ENCODE data around the gene CD48. TPM values are rescaled to one million over a fixed set of nuclear protein-coding genes. Genes with fewer than 3 reads are reported as not detected.

Gene CD48
- total and polyA plus RNA-seq, 2 donors (not counting 1 experiment from before 2014, with no cell fraction given), result 252 to 428 TPM

GRCh38 chr1:160656737-160657136 lies 54.9 kb downstream of the CD48 start:
- WGBS (ENCODE audit: insufficient coverage), result no CpG with 5 or more reads among the region's 3 CpGs
- DNase-seq, result no peak
- no peak for ATAC-seq (ENCODE audit: low read depth)
- Histone ChIP-seq H3K4me3 (ENCODE audit: control extremely low read depth in 1 of 5, extremely low read depth in 1 of 5, insufficient read depth in 1 of 5, low read depth in 2 of 5, low read length in 4 of 5) (no peak overlapping the region), H3K4me1 (ENCODE audit: control insufficient read depth in 2 of 2, insufficient read depth in 2 of 2, low read length in 2 of 2) (peaks cover 39 to 58% of the 10 kb centered on the region in 2 donors), H2AFZ (ENCODE audit: insufficient read depth, low read depth, low read length, poor library complexity, severe bottlenecking) (no peak overlapping the region), H3K4me2 (replicated peaks; ENCODE audit: low read depth, low read length, poor library complexity, severe bottlenecking) (no peak overlapping the region), H3K79me2 (ENCODE audit: control insufficient read depth, insufficient read depth, low read length) (peaks cover 94% of the 10 kb centered on the region), H3K27ac (ENCODE audit: low read length in 2 of 2) (no peak overlapping the region), H3K36me3 (replicated peaks in 1 of 2; ENCODE audit: control extremely low read depth in 1 of 2, control insufficient read depth in 1 of 2, extremely low read depth in 1 of 2, insufficient read depth in 2 of 2, low read length in 1 of 2) (no peaks in the 10 kb centered on the region), H3K27me3 (replicated peaks in 1 of 4; ENCODE audit: control extremely low read depth in 1 of 4, control insufficient read depth in 3 of 4, insufficient read depth in 4 of 4, low read length in 3 of 4) (no peaks in the 10 kb centered on the region), H3K9ac (ENCODE audit: low read length) (no peak overlapping the region), H4K20me1 (ENCODE audit: control insufficient read depth, insufficient read depth, low read length, poor library complexity, severe bottlenecking) (no peaks in the 10 kb centered on the region), H3K9me3 (ENCODE audit: control extremely low read depth in 1 of 3, control insufficient read depth in 2 of 3, insufficient read depth in 1 of 3, low read length in 2 of 3) (peaks cover 0 to 2% (median 0%) of the 10 kb centered on the region in 3 donors)
- H3K27me3 Mint-ChIP-seq, result no peaks in the 10 kb centered on the region
- CTCF ChIA-PET, result no interaction called here
- TF ChIP-seq EZH2 (IDR thresholded peaks at IDR 0.05; ENCODE audit: borderline replicate concordance, insufficient read depth, low read depth, low read length, poor library complexity, severe bottlenecking), result no peak
- TF ChIP-seq, protein P1, sequence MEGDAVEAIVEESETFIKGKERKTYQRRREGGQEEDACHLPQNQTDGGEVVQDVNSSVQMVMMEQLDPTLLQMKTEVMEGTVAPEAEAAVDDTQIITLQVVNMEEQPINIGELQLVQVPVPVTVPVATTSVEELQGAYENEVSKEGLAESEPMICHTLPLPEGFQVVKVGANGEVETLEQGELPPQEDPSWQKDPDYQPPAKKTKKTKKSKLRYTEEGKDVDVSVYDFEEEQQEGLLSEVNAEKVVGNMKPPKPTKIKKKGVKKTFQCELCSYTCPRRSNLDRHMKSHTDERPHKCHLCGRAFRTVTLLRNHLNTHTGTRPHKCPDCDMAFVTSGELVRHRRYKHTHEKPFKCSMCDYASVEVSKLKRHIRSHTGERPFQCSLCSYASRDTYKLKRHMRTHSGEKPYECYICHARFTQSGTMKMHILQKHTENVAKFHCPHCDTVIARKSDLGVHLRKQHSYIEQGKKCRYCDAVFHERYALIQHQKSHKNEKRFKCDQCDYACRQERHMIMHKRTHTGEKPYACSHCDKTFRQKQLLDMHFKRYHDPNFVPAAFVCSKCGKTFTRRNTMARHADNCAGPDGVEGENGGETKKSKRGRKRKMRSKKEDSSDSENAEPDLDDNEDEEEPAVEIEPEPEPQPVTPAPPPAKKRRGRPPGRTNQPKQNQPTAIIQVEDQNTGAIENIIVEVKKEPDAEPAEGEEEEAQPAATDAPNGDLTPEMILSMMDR (IDR thresholded peaks at IDR 0.05), result no peak
- H3K9me3 Mint-ChIP-seq (ENCODE audit: insufficient read depth), result peaks cover 3% of the 10 kb centered on the region
- POLR2A ChIA-PET, result interaction anchor here (0.7 to 1.2 kb wide), 2 partner anchors 15 to 18 kb away, joined by 4 to 7 read pairs; no protein-coding TSS in a partner anchor
- peak overlapping the region; percentile 16 for H3K27ac Mint-ChIP-seq
- peaks cover 74% of the 10 kb centered on the region for H3K4me1 Mint-ChIP-seq
- intact Hi-C loops (cut with micrococcal nuclease), result no loop called here
- peak overlapping the region; percentile 1 for H3K4me3 Mint-ChIP-seq

- ATAC-seq (ENCODE audit: low read depth) (peak; percentile 76), DNase-seq (peak; percentile 58)
- ChIA-PET CTCF (interaction anchor here (0.9 to 1.5 kb wide), 2 partner anchors 21 to 35 kb away, joined by 3 read pairs; no protein-coding TSS in a partner anchor), POLR2A (no interaction called here)
- H3K27ac ChIP-seq (ENCODE audit: low read length in 2 of 2), result peak overlapping the region; percentile 63 to 82
- Mint-ChIP-seq H3K27ac (peak overlapping the region; percentile 96), H3K4me3 (peak overlapping the region; percentile 84), H3K9me3 (ENCODE audit: insufficient read depth) (peaks cover 4% of the 10 kb centered on the region), H3K27me3 (no peaks in the 10 kb centered on the region), H3K4me1 (peaks cover 87% of the 10 kb centered on the region)
- H3K36me3 ChIP-seq (replicated peaks in 1 of 2; ENCODE audit: control extremely low read depth in 1 of 2, control insufficient read depth in 1 of 2, extremely low read depth in 1 of 2, insufficient read depth in 2 of 2, low read length in 1 of 2), result no peaks in the 10 kb centered on the region
- intact Hi-C loops (cut with micrococcal nuclease), result loop anchor here (2.0 kb wide), 1 partner anchor 17 kb away; no protein-coding TSS in a partner anchor
- no peaks in the 10 kb centered on the region for H4K20me1 ChIP-seq (ENCODE audit: control insufficient read depth, insufficient read depth, low read length, poor library complexity, severe bottlenecking)
- peak overlapping the region; percentile 7 for H2AFZ ChIP-seq (ENCODE audit: insufficient read depth, low read depth, low read length, poor library complexity, severe bottlenecking)
- H3K27me3 ChIP-seq (replicated peaks in 1 of 4; ENCODE audit: control extremely low read depth in 1 of 4, control insufficient read depth in 3 of 4, insufficient read depth in 4 of 4, low read length in 3 of 4), result no peaks in the 10 kb centered on the region
- peaks cover 56 to 80% of the 10 kb centered on the region in 2 donors for H3K4me1 ChIP-seq (ENCODE audit: control insufficient read depth in 2 of 2, insufficient read depth in 2 of 2, low read length in 2 of 2)
- H3K4me3 ChIP-seq (ENCODE audit: control extremely low read depth in 1 of 5, extremely low read depth in 1 of 5, insufficient read depth in 1 of 5, low read depth in 2 of 5, low read length in 4 of 5), result peak overlapping the region in 2 of 5 experiments; percentile 25 to 27
- WGBS (ENCODE audit: insufficient coverage), result 0% methylated on average over 1 of the region's 2 CpGs
- TF ChIP-seq, protein P1 (IDR thresholded peaks at IDR 0.05), result no peak
- TF ChIP-seq EZH2 (IDR thresholded peaks at IDR 0.05; ENCODE audit: borderline replicate concordance, insufficient read depth, low read depth, low read length, poor library complexity, severe bottlenecking), result no peak
- peaks cover 94% of the 10 kb centered on the region for H3K79me2 ChIP-seq (ENCODE audit: control insufficient read depth, insufficient read depth, low read length)
- peak overlapping the region; percentile 30 for H3K9ac ChIP-seq (ENCODE audit: low read length)
- no peaks in the 10 kb centered on the region for H3K9me3 ChIP-seq (ENCODE audit: control extremely low read depth in 1 of 3, control insufficient read depth in 2 of 3, insufficient read depth in 1 of 3, low read length in 2 of 3)
- H3K4me2 ChIP-seq (replicated peaks; ENCODE audit: low read depth, low read length, poor library complexity, severe bottlenecking), result peak overlapping the region; percentile 68
These were observed 58.0 kb downstream of the CD48 start for GRCh38 chr1:160653620-160654016.
